ENCODE measurements around the gene TMEM63A.
"Not testable (repeated sequence)": the region's sequence is repeated elsewhere in the genome, so short reads cannot be mapped to it uniquely, and the experiment has no call there.

The TMEM63A gene

DNA sequence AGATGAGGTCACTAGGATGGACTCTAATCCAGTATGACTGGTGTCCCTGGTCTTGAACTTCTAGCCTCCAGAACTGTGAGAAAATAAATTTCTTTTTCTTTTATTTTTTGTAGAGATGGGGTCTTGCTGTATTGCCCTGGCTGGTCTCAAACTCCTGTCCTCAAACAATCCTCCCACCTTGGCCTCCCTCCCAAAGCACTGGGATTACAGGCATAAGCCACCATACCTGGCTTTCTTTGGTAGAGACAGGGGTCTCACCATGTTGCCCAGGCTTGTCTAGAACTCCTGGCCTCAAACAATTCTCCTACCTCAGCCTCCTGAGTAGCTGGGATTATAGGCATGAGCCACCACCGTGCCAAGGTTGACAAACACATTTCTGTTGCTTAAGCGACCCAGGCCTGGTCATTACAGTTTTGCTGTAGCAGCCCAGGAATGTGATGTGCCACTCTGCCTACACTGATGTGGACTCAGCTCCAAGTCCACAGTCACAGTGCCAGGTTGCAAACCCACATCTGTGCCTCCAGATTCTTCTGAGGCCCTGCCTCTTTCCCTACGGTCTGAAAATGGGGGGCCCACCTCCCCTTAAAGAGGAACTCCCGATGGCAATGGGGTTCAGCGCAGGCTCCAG, 25.9 kb upstream of the TMEM63A start:
- FAIRE-seq = no peak

DNA sequence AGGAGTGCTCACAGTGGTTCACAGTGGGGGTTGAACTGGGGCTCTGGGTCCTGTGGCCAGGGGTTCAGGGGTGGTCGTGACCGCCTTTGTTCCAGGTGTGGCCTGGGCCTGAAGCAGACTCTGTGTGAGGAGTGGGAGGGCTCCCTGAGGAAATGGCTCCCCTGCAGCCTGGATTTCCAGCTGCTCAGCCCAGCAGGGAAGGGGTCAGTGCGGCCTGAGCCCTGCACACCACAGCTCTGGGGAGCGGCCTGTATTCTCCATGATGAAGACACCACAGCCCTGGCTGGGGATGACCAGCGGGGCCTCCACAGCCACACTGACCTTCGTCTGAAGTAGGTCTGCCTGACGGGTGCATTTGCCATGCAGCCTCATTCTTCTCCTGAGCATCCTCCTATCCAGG, 25.2 kb upstream of the TMEM63A start:
- FAIRE-seq = no peak

GRCh38 chr1:225906467-225906866, 24.3 kb upstream of the TMEM63A start:
- no peak for FAIRE-seq

DNA sequence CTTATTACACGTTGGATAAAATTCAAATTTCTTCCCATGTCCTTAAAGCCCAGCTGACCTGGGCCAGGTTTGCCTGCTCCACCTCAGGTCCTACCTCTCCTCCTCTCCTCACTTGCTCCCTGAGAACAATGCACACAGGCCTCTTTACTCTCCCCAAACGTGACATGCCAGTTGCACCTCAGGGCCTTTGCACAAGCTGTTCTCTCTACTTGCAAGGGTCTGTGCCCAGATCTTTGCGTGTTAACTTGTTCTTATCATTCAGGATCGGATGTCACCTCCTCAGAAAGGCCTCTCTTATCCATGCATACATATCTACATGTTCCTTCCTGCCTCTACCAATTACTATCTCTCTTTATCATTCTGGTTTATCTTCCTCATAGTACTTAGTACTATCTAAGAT, 21.4 kb upstream of the TMEM63A start:
- no peak for FAIRE-seq

GRCh38 chr1:225899044-225899925, 17.1 kb upstream of the TMEM63A start:
- FAIRE-seq = no peak

DNA sequence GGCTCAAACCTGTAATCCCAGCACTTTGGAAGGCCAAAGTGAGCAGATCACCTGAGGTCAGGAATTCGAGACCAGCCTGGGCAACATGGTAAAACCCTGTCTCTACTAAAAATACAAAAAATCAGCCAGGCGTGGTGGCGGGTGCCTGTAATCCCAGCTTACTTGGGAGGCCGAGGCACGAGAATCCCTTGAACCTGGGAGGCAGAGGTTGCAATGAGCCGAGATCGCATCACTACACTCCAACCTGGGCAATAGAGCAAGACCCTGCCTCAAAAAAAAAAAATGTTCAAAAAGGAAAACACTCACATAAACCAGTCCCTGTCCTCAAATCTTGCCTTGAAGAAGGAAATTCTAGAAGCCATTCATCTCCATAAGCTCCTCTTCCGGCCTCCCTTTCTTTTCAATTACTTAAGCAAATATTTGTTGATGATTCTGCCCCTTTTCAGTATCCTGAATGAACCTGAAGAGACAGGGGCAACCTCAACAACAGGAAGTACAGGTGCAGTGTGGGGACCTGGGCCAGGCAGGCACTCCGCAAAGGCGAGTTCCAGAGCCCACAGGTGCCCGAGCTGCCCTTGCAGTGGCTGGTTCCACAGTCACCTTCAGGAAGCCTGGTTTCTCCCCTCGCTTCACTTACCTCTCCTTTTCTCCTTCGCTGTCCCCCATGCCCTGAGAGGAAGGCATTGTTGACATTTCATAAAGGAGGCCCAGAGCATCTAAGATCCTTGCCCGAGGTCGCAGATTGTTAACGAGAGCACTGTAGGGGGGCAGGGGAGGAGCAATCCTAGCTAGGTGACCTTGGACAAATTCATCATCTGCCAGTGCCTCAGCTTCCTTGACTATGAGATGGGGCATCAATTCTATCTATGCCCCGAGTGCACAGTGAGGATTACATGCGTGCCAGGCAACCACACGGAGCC, 15.7 kb upstream of the TMEM63A start:
- FAIRE-seq = no peak

DNA sequence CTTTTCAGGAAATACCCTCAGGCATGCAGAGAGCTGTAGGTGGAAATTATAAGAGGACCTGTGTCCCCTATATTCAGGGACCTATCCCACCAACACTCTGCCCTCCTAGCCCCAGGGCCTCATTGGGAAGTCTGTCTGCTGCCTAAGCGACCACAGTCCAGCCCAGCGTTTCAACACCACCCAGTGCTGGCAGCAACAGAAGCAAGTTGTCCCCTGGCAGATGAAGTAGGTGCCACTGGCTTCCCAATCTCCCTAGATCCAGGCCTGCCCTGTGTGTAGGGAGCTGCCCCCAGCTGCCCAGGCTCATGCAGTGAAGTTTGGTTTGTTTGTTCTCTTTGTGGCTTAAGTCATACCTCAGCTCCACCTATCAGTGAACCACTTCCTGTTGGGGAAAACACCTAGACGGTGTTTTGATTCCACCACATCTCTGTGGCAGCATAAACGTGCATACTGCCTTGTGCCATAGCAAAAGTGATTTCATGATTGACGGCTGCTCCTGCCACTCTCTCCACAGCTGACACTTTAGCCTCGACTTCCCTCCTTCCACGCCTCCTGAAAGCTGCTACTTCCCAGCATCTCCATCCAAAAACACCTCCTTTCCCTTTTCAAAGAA, 14.9 kb upstream of the TMEM63A start:
- no peak for FAIRE-seq

- FAIRE-seq = no peak
Measured at GRCh38 chr1:225896494-225896893, 14.3 kb upstream of the TMEM63A start.

DNA sequence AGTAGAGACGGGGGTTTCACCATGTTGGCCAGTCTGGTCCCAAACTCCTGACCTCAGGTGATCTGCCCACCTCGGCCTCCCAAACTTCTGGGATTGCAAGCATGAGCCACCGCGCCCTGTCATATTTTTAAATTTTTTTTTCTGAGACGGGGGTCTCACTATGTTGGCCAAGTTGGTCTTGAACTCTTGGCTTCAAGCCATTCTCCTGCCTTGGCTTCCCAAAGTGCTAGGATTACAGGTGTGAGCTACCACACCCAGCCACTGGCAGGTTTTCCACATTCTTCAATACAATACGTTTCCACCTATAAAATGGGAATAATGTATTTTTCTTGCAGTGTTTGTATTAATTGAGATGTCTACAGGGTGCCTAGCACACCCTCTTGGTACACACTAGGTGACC, 10.1 kb upstream of the TMEM63A start:
- no peak for FAIRE-seq

DNA sequence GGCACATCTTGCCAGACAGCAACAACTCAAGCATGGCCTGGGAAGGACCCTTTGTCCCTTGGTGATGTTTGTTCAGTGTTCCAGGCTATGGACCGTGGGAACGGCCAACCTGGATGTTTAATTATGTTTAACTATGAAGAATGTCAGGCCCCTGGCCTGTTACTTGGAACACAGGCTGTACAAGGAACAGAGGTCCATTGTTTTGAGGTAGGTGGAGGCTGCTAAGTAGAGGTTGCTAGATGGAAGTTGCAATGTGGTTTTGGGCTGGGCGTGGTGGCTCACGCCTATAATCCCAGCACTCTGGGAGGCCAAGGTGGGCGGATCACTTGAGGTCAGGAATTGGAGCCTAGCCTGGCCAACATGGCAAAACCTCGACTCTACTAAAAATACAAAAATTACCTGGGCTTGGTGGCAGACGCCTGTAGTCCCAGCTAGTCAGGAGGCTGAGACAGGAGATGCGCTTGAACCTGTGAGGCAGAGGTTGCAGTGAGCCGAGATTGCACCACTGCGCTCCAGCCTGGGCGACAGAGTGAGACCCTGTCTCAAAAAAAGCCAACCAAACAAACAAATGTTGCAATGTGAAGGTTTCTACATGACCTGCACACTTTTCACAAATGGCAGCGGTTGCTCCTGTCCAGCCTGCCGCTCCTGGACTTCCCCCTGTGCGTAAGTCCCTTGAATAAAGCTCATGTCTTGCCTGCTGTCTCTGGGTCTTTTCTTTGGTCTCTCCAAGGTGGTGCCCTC, 9.2 kb upstream of the TMEM63A start:
- no peak for FAIRE-seq

- no peak for FAIRE-seq
Measured at GRCh38 chr1:225890346-225891228, 8.4 kb upstream of the TMEM63A start.

GRCh38 chr1:225889743-225890142, 7.6 kb upstream of the TMEM63A start:
- no peak for FAIRE-seq

- no peak for FAIRE-seq
Measured at GRCh38 chr1:225888898-225889601, 6.9 kb upstream of the TMEM63A start, which contains the start of gene LEFTY1. TSS of gene LEFTY1 (minus strand) at chr1:225889146. CDS start at chr1:225889066, 80 bp downstream.

DNA sequence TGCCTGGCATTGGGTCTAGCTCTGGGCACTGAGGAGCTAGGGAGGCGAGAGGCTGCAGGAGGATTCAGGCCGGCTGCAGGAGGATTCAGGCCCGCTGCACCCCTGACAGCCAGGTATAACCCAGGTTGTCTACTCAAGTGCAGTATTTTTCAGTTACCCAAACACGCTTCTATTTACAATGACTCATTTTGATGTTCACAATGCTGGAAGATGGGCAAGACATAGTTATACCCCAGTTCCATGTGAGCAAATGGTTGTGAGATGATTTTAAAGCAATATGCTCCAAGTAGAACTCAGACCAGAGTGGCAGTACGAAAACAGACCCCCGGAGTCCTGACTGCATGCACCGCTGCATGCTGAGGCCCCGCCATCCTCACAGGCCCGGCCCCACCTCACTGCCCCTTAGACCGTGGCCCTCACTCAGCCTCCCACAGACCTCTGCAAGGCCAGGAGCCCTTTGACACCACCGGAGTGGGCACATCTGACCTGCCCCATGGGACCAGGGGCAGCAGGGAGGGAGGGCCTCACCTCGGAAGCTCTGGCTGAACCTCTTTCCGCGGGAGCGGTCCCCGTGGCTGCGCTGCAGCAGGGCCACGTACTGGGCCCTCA, 6.2 kb upstream of the TMEM63A start:
- FAIRE-seq = no peak

DNA sequence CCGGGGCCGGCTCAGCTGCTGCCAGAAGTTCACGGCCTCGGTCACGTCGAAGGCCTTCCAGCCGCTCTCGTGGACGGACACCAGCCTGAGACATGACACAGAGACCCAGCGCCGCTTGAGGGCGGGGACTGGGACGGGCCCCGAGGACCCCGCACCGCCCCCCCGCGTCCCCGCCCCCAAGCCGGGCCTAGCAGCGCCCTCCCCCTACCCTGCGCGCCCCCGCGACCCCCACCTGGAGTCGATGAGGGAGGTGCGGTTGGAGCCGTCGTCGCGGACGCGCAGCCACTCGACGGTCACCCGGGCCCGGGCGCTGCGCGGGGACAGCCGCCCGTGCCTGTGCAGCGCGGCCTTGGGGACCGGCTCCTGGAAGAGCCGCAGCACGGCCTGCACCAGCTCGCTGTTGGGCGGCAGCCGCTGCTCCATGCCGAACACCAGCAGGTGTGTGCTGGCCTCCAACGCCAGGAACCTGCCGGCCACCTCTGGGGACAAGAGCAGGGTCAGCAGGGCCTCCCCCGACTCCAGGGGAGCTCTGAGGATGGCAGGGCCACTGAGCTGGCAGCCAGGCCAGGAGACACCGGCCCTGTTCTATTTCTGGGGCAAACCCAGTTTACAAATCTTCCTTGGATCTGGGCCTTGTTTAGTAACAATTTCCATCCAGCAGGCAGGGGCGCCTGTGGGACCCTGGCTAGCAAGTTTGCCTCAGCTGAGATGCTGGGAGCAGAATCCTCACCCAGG, 5.5 kb upstream of the TMEM63A start:
- not testable (repeated sequence) for FAIRE-seq

DNA sequence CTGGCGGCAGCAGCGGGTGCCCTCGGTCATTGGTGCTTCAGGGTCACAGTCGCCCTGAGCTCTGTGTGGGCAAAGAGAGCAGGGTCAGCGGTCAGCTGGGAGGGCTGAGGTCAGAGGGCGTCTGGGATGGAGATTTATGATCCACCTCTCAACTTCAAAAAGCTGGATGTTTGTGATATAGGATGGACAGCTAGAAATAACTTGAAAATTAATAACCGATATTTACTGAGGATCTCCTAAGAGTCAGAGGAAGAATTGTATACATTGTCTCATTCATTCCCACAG, 4.8 kb upstream of the TMEM63A start:
- no peak for FAIRE-seq

- no peak for FAIRE-seq
Measured at GRCh38 chr1:225886159-225887029, 4.2 kb upstream of the TMEM63A start.

DNA sequence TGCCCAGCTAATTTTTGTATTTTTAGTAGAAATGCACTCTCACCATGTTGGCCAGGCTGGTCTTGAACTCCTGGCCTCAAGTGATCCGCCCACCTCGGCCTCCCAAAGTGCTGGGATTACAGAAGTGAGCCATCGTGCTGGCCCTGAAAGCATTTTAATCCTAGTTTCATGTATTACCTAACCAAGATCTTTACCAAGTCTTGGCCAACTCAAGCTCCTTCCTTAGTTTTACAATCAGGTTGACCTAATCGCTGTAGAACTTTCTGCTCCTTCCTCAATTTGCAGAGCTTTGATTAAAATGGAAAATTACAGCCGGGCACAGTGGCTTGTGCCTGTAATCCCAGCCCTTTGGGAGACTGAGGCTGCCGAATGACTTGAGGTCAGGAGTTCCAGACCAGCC, 3.2 kb upstream of the TMEM63A start:
- no peak for FAIRE-seq
